ENCODE data around the gene LGALS3BP. TPM values are rescaled to one million over a fixed set of nuclear protein-coding genes. Genes with fewer than 3 reads are reported as not detected.

LGALS3BP gene
- total RNA-seq, 1 donor from 2014 or later, result 202 TPM

DNA sequence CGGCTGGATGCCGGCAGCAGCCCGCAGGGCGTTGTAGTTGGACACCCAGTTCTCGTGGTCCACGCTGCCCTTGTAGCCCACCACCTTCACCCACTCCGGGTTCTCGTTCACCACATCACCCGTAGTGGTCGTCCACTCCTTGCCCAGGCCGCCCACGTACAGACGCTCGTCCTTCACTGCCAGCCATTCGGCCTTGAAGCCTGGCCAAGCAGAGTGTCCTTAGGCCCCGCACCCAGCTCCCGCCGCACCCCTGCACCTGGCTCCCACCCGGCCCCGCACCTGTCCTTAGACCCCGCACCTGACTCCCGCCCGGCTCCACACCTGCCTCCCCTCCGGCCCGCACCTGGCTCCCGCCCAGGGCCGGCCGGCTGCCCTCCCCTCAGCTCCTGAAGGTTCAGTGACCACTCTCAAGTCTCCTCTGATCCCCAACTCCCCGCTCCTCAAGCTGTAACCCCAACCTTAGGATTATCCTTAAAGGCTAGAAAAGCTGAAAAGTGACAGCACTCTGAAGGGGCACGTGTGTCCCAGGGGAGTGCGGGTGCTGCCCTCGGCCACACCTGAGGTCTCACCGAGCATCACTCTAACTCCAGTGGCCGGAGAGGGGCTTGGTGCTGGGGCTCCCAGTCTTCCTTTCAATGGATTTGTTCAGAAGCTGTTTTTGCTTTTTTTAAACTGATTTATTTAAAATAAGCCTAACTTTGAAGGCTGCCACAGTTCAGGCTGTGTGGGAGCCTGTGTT is 15.5 kb upstream of the LGALS3BP start:
- Mint-ChIP-seq H3K9me3 (no peaks in the 10 kb centered on the region), H3K4me1 (ENCODE audit: unreplicated experiment) (peaks cover 5% of the 10 kb centered on the region), H3K27ac (no peak overlapping the region), H3K27me3 (no peaks in the 10 kb centered on the region), H3K36me3 (peaks cover 24% of the 10 kb centered on the region), H3K4me3 (no peak overlapping the region)
- no peak for DNase-seq (ENCODE audit: extremely low spot score, unreplicated experiment)
- TF ChIP-seq, protein P1, sequence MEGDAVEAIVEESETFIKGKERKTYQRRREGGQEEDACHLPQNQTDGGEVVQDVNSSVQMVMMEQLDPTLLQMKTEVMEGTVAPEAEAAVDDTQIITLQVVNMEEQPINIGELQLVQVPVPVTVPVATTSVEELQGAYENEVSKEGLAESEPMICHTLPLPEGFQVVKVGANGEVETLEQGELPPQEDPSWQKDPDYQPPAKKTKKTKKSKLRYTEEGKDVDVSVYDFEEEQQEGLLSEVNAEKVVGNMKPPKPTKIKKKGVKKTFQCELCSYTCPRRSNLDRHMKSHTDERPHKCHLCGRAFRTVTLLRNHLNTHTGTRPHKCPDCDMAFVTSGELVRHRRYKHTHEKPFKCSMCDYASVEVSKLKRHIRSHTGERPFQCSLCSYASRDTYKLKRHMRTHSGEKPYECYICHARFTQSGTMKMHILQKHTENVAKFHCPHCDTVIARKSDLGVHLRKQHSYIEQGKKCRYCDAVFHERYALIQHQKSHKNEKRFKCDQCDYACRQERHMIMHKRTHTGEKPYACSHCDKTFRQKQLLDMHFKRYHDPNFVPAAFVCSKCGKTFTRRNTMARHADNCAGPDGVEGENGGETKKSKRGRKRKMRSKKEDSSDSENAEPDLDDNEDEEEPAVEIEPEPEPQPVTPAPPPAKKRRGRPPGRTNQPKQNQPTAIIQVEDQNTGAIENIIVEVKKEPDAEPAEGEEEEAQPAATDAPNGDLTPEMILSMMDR (conservative IDR thresholded peaks at IDR 0.05), result no peak

DNA sequence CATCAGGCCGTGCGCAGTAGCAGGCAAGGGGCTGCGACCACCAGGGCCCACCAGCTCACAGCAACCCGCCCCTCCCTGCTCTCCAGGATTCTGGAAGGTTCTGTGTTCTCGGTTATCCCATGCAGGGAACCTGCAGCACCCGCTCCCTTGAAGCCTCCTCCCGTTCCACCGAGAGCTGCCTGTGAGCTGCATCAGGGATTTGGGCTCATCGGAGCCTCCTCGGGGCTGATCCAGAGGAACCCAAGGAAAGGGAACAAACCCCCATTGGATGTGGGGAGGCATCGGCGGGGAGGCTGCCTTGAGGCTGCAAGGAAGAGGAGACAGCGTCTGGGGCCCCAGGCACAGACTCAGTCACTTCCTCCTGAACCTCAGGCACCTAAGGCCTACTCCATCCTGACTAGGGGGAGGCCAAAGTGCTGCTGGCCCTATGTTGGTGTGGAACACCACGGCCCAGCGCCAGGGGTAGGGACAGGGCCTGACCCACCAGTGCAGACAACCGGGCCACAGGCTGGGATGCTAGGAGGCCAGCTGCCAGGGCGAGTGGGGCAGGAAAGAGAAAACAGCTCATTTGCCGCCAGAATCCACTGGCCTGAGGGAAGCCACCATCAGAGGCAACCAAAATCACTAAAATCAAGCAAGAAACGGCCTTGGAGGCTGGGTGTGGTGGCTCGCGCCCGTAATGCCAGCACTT is 14.4 kb upstream of the LGALS3BP start:
- DNase-seq (ENCODE audit: extremely low spot score, unreplicated experiment), result no peak
- no peak overlapping the region for H3K27ac Mint-ChIP-seq
- H3K4me1 Mint-ChIP-seq (ENCODE audit: unreplicated experiment), result peaks cover 5% of the 10 kb centered on the region
- peaks cover 21% of the 10 kb centered on the region for H3K36me3 Mint-ChIP-seq
- H3K27me3 Mint-ChIP-seq, result no peaks in the 10 kb centered on the region
- TF ChIP-seq, protein P1 (conservative IDR thresholded peaks at IDR 0.05), result no peak
- H3K9me3 Mint-ChIP-seq, result no peaks in the 10 kb centered on the region
- no peak overlapping the region for H3K4me3 Mint-ChIP-seq

DNA sequence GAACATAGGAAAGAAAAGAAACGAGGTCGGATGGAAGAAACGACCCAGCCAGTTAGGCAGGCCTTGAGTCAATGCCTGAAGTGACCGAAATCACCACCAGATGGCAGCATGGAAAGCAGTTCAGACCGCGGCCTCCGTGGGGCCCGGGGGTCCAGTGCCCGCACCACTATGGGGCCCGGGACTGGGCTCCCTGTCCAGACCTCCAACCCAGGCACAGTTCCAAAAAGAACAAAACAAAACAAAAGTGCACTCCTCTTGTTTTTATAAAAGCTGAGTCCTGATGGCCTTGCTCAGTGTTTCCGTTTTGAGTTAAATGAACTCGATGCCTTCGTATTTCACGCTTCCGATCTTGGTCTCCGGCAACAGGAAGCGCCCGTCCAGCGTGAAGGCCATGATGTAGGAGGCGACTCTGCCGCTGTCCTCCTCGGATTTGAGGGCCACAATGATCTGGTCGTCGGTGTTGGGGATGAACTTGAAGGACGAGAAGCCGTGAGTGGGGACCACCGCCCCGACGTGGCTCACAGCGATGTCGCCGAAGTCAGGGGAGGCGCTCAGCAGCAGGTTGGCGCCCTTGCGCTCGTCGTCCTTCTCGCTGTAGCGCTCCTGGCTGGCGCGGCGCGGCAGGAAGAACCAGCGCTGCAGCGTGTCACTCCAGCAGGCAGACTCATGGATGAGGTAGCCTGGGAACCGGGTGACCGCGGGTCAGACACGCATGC is 13.7 kb upstream of the LGALS3BP start:
- peaks cover 21% of the 10 kb centered on the region for H3K36me3 Mint-ChIP-seq
- H3K4me1 Mint-ChIP-seq (ENCODE audit: unreplicated experiment), result peaks cover 5% of the 10 kb centered on the region
- no peaks in the 10 kb centered on the region for H3K27me3 Mint-ChIP-seq
- no peak for DNase-seq (ENCODE audit: extremely low spot score, unreplicated experiment)
- H3K27ac Mint-ChIP-seq, result peak overlapping the region; percentile 55
- no peaks in the 10 kb centered on the region for H3K9me3 Mint-ChIP-seq
- TF ChIP-seq, protein P1 (conservative IDR thresholded peaks at IDR 0.05), result peak; percentile 87
- H3K4me3 Mint-ChIP-seq, result no peak overlapping the region

DNA sequence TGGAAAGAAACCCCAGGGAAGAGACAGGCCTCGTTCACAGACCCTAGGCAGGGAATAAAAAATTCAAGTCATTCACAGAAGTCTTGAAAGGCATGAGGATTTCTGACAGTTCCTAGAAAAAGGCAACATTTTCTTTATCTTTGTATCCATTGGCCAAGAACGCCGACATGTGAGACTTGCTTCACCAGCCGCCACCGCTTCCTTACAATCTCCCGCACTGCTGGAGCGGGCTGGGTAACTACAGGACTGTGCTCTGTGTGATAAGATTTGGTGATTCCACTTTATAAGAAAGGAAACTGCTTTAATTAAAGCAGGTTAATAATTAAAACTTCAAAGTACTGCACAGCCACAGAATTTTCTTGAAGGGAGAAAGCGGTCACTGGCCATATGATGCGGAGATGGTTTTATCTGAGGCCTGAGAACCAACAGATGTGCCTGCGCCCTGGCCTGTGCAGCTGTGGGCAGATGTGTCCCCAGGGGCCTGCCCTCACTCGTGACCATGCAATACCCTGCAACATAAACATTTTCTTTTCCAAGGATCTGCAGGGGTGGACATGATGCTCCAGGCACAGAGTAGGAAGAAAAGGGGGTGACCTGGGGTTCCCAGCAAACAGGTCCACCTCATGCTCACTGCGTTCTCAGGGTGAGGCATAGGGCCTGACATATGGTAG is 13.0 kb upstream of the LGALS3BP start:
- H3K27me3 Mint-ChIP-seq, result no peaks in the 10 kb centered on the region
- no peaks in the 10 kb centered on the region for H3K9me3 Mint-ChIP-seq
- H3K4me1 Mint-ChIP-seq (ENCODE audit: unreplicated experiment), result peaks cover 5% of the 10 kb centered on the region
- H3K4me3 Mint-ChIP-seq, result no peak overlapping the region
- H3K36me3 Mint-ChIP-seq, result peaks cover 21% of the 10 kb centered on the region
- H3K27ac Mint-ChIP-seq, result peak overlapping the region; percentile 55
- TF ChIP-seq, protein P1 (conservative IDR thresholded peaks at IDR 0.05), result no peak
- no peak for DNase-seq (ENCODE audit: extremely low spot score, unreplicated experiment)

DNA sequence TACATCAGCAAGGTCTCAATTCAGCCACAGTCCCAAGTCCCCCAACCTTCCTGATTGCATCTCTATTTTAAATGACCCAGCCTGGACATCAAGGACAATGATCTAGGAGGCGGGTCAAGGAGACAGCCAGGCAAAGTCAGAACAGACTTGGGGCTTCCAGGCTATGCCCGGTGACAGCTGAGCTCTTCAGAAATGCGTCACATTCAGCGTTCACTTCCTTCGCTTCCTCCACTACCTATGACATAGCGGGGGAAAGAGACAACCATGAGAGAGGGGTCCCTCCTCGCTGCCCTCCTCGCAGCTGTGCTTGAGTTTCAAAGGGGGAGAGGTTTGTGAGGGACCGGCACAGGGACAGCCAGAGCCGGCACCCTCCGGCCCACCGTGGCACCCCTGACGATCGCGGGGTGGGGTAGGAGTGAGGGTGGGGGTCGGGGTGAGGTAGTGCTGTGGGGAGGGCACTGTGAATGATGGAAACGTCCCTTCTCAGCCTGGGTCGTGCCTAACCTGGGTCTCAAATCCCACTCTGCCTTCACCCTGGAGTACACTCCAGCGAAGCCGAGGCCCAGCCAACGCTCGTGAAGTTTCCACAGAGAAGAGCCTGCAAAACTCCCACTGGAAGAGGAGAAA is 12.3 kb upstream of the LGALS3BP start:
- Mint-ChIP-seq H3K36me3 (peaks cover 20% of the 10 kb centered on the region), H3K4me3 (no peak overlapping the region), H3K4me1 (ENCODE audit: unreplicated experiment) (peaks cover 6% of the 10 kb centered on the region), H3K27me3 (no peaks in the 10 kb centered on the region), H3K9me3 (no peaks in the 10 kb centered on the region), H3K27ac (no peak overlapping the region)
- TF ChIP-seq, protein P1 (conservative IDR thresholded peaks at IDR 0.05), result no peak
- DNase-seq (ENCODE audit: extremely low spot score, unreplicated experiment), result no peak

Data from type B pancreatic cell (in vitro differentiated cells).